Uterus (tissue), 2 donors: ENCODE data around the gene ARHGEF7.

Experiments used
- POLR2A ChIP-seq, 2 donors: fragments of 450-650 bp; IDR thresholded peaks; one replicate each; pipeline ENCODE4 v1.6.1; 2016; ENCODE audit warnings: antibody characterized with exemption in 2 of 2, mild to moderate bottlenecking in 1 of 2, moderate library complexity in 1 of 2
- TF ChIP-seq, protein P1 (sequence below), 4 experiments: fragments of 200-600 bp in 2 of 4; fragments of 450-650 bp in 2 of 4; sonication (generic) in 2 of 4; IDR thresholded peaks; one replicate each; pipeline ENCODE4 v1.5.1; 2016 to 2019; ENCODE audit warnings: antibody characterized with exemption in 4 of 4, mild to moderate bottlenecking in 2 of 4, moderate library complexity in 1 of 4

DNA sequence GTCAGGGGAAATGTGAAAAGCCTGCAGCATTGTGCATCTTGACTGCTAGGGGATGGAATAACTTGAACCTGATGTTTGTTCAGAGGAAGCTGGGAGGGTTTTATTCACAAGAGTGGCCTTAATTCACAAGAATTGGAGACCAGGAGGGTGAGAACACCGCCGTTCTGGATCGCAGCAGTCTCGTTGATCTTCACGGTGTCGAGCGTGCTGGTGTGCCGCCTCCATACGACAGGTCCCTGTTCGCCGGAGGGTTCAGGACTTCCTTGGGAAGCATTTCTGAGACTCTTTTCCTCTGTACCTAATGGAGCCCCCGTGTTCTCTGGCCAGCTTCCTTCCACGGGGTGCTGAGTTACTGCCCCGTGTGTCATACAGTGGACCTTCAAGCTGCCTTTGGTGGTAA is 66.9 kb downstream of the ARHGEF7 start:
- TF ChIP-seq, protein P1, sequence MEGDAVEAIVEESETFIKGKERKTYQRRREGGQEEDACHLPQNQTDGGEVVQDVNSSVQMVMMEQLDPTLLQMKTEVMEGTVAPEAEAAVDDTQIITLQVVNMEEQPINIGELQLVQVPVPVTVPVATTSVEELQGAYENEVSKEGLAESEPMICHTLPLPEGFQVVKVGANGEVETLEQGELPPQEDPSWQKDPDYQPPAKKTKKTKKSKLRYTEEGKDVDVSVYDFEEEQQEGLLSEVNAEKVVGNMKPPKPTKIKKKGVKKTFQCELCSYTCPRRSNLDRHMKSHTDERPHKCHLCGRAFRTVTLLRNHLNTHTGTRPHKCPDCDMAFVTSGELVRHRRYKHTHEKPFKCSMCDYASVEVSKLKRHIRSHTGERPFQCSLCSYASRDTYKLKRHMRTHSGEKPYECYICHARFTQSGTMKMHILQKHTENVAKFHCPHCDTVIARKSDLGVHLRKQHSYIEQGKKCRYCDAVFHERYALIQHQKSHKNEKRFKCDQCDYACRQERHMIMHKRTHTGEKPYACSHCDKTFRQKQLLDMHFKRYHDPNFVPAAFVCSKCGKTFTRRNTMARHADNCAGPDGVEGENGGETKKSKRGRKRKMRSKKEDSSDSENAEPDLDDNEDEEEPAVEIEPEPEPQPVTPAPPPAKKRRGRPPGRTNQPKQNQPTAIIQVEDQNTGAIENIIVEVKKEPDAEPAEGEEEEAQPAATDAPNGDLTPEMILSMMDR (IDR thresholded peaks at IDR 0.05), result no peak
- TF ChIP-seq POLR2A (IDR thresholded peaks at IDR 0.05), result no peak
